ENCODE results near the gene HUNK.
"Not testable (repeated sequence)": the region's sequence is repeated elsewhere in the genome, so short reads cannot be mapped to it uniquely, and the experiment has no call there.

The HUNK gene

DNA sequence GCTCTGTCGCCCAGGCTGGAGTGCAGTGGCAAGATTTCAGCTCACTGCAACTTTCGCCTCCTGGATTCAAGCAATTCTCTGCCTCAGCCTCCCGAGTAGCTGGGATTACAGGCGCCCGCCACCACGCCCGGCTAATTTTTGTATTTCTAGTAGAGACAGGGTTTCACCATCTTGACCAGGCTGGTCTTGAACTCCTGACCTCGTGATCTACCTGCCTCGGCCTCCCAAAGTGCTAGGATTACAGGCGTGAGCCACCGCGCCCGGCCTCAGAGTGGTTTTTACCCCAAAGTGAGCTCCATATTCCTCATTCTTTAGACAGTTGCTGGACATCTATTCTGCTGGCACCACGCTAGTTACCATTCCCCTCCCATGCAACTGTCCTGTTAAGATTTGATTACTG lies 1.4 kb upstream of the HUNK start:
- not testable (repeated sequence) for DNase-seq

GRCh38 chr21:31872072-31872451 lies 758 bp upstream of the HUNK start:
- DNase-seq: no peak

DNA sequence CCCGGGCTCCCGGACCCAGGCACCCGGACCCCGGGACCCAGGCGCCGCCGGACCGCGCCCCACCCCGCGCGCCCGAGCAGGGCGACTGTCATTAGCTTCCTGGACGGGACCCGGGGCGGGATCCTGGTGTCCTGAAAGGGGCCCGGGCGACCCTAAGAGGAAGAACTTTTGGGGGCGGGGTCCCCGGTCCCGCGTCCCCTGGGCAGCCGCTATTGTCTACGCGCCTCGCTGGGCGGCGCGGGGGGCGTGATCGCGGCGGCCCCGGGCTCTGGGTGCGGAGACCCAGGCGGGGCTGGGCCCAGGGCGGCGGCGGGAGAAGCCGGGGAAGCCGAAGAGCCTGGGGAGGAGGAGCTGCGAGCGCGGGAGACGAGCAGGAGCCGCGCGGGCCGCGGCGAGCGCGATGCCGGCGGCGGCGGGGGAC lies 465 bp downstream of the HUNK start:
- peak; percentile 67 for DNase-seq

- peak; percentile 76 for DNase-seq
Measured at GRCh38 chr21:31873696-31874599, 1.1 kb downstream of the HUNK start.

DNA sequence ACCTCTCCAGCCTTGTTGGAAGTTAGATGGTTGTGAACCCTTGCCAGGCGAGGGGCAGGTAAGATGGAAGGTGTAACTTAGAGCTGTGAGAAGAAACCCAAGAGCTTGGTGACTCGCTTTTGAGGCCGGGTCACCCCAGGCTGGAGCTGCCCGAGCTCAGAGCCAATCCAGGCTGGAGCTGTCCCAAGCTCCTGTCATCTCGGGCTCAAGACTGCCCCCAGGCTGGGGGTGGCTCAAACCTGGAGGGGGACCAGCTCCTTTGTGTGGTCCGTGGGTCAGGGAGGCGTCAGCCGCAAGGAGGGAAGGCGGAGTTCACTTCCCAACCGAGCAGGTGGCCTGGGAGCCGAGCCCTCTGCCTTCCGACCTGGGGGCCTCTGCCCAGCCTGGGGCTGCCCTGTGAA lies 2.0 kb downstream of the HUNK start:
- DNase-seq: peak; percentile 44

- peak; percentile 82 for DNase-seq
Measured at GRCh38 chr21:31875496-31876015, 2.7 kb downstream of the HUNK start.

DNA sequence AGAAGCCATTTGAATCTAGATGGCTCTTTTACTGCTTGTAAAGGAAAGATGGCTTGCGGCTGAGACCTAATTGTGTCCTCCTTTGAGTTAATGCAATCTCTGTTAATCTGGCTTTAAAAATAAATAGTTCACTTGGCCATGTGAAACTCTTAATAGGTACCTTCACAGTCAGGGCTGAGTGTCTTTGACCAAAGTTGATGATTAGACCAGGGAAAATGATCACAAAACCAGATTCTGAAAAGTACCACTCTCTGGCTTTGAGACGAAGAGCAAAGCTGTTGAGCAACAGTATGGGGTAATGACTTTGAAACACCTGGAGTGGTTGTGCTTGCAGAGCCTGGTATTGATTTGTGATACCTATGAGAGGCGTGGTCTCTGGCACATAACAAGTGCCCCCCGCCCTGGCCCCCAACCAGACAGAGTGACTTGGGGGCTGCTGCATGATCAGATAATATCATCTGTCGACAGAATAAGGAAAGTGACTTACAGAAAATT lies 4.7 kb downstream of the HUNK start:
- DNase-seq: no peak

DNA sequence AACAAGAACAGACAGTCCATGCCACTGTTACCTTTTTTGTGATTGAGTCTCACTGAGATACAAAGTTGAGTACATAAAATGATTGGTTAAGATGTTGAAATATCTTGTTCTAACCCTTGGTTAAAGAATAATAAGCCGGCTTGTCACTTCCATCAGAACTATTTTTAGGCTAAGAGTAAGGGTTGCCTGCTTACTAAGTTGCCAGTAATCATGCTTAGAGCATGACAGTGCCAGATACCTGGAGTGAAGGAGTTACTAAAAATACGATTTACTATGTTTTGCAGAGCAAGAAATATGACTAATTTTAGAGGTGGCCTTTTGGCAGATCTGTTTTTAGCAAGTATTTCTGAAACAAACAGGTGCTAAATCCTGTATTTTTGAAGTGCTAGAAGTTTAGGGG lies 6.0 kb downstream of the HUNK start:
- DNase-seq: no peak

GRCh38 chr21:31879241-31879650 lies 6.4 kb downstream of the HUNK start:
- no peak for DNase-seq

- peak; percentile 51 for DNase-seq
Measured at GRCh38 chr21:31879911-31880310, 7.1 kb downstream of the HUNK start.

- no peak for DNase-seq
Measured at GRCh38 chr21:31880816-31881215, 8.0 kb downstream of the HUNK start.

DNA sequence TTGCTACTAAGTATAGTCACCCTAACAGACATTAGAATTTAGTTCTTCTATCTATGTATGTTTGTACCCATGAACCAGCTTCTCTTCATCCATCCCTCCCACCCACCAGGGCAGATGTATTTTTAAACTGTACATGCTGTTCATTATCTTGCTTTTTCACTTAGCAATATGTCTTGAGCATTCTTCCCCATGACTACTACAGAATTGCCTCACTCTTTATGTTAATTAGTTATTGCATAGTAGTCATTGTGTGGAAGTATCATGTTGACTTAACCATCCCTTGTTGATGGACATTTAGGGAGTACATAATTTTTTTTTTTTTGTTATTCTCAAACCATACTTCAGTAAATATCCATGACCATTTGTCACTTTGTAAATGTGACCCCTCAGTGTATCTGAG lies 9.9 kb downstream of the HUNK start:
- no peak for DNase-seq

GRCh38 chr21:31885146-31885545 lies 12.3 kb downstream of the HUNK start:
- no peak for DNase-seq

DNA sequence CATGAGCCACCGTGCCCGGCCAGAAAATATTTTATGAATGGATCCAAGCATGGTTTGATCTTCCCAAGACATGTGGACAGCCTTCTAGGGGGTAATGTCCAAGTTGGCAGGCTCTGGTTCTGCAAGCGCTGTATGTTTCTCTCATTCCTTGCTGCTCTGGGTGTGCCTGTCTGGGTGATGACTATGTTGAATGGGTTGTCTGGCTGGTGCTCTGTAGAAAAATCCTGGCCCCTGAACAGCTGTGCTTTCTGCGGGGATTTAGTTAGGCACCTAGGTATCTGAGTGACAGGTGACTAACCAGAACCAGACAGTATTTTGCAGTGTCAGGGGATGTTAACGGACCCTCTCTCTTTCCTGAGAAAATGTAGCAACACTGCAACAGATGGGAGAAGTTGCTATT lies 14.1 kb downstream of the HUNK start:
- peak; percentile 60 for DNase-seq

- DNase-seq: peak; percentile 49
Measured at GRCh38 chr21:31887391-31887841, 14.6 kb downstream of the HUNK start.

DNA sequence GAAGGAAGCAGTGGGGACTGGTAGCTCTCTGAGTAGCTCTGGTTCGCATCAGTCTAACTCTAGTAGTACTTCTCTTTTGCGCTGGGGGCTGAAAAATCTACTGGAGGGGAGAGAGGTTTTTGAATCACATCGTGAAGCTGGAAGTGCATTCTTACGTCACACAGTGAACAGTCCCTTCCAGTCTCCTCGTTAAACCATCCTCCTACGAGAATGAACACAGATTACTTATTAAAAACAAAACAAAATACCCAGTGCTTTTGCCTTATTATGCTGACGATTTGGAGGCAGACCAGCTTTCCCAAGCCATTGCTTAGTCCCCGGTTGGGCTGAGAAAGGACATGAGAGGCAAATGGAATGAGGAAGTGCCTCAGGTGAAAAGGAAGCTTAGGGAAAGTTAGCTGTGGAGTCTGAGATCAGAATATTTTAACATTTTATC lies 16.1 kb downstream of the HUNK start:
- DNase-seq: no peak

- DNase-seq: no peak
Measured at GRCh38 chr21:31889460-31889859, 16.6 kb downstream of the HUNK start.

- no peak for DNase-seq
Measured at GRCh38 chr21:31892686-31893085, 19.9 kb downstream of the HUNK start.

DNA sequence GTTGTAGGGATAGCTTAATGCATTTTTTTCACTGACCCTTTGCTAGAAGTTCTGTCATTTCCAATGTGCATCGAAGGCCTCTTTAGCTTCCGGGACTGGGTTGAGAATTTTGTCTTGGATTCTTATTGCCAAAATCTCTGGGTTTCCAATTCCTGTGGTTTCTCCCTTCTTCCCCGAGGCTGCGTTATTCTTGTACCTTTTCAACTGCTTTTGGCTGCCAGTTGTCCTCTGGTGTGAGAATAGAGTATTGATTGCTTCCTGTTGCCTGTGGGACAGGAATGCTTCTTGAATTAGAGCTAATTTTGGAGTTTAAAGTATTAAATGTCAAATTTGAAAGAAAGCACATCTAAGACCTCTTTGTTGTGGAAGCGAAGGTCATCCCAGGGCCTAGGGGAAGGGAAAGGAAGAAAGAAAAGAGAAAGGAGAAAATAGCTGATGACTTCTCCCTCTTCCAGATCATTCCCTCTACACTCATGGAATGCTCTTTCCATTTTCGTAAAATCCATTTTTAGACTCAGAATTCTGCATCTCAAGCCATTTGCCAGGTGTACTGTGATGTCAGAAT lies 21.1 kb downstream of the HUNK start:
- DNase-seq: no peak

GRCh38 chr21:31894457-31894856 lies 21.6 kb downstream of the HUNK start:
- DNase-seq: no peak

DNA sequence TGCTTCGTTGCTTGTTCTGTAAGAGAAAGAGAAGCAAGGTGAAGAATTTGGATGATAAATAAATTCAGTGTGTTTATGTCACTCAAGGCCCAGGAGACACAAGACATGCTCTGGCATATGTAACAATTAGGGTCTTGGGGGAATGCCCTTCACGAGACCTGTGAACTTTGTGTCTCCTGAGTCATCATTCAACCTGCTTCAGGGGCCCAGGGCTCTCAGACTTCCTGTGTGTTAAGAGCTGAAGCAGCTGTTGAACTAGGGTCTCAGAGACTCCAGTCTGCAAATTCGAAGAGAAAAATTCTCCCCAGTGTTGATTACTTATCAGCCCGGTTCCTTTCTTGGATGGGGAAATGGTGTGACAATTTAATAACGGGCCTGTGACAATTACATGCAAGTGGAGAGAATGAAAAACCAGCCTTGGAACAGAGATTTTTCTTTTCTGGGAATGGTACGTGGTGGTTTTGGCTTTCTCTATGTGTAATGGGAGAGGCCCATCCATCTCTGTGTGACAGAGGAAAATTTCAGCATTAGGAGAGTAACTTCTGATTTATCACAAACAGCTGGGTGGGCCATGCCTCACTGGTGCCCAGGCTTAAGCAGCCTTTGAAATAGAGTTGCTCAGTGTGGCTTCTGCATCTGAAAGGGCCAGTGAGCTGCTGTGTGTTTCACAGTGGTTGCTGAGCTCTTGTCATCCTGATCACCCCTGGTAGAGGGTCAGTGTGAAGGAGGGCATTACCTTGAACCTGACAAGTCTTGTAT lies 22.4 kb downstream of the HUNK start:
- DNase-seq: peak; percentile 61

DNA sequence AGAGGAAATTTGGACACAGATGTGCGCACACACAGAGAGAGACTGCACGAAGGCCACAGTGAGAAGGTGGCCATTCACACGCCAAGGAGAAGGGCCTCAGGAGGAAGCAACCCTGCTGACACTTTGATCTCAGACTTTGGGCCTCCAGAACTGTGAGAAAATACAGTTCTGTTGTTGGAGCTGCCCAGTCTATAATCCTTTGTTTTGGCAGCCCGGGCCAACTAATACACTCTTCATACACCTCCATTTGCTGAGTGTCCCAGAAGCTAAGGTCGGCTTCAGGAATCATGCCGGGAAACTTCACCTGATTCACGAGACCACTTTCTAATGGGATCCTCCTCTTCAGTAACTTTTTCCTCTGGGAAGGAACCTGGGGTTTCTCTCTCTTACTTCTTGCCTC lies 23.2 kb downstream of the HUNK start:
- no peak for DNase-seq

DNA sequence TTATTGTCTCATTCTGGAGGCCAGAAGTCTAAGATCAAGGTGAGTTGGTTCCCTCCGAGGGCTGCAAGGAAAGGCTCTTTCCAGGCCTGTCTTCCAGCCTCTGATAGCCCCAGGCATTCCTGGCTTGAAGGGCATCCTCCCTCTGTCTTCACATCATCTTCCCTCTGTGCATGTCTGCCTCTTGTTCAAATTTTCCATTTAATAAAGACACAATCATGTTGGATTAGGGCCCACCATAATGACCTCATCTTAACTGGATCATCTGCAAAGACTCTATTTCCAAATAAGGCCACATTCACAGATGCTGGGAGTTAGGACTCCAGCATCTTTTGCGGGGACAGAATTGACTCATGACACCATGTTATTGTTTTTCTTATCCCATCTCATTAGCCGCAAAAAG lies 24.5 kb downstream of the HUNK start:
- DNase-seq: no peak
